CD4-positive, alpha-beta T cell treated with Interleukin-17A for 1 hour (primary cell): Measurements from ENCODE around the gene GOLGA1.
A peak's percentile ranks its signal among the peaks of the same experiment; 100 is the strongest.

Experiments used
- DNase-seq: peaks from one replicate; pipeline ENCODE4 v3.0.0-alpha.2; 2020

GOLGA1 gene

GRCh38 chr9:124880501-124880900, 60.4 kb downstream of the GOLGA1 start:
- no peak for DNase-seq

GRCh38 chr9:124879226-124879625, 61.7 kb downstream of the GOLGA1 start:
- DNase-seq, result no peak

GRCh38 chr9:124878518-124878917, 62.4 kb downstream of the GOLGA1 start:
- DNase-seq, result no peak

- no peak for DNase-seq
Observed at GRCh38 chr9:124878021-124878420, 62.9 kb downstream of the GOLGA1 start.

DNA sequence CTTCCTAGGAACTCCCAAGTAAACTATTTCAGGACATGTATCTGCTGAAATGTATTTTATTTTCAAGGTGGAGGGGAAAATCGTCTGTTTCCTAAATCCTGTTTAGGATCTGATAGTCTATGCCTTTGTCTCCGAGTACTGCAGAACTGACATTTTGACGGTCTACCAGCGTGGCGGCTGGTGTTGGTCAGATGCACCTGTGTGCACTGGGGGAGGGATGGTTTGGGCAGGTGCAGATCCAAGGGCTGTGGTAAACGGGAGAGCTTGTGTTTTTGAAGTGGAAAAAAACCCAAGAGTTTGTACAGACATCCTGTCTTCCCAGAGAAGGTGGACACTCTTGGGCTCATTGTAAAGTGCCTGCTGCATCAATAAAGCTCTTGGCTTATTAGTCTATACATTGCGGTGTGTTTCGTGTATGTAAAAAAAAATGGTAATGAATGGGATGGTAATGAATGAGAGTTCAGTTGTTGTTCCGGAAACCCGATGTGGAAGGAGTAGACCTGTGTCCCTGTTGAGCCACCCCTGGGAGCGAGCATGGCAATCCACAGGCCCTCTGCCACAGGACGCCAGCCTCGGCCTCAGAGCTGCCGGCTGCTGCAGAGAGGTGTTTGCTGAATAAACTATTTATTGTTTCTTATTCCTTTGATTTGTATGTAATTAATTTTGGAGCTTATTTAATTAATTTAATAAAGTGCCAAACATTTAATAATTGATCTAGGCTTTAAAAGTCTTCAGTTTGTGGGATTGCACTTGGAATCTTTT, 63.7 kb downstream of the GOLGA1 start:
- DNase-seq, result no peak

DNA sequence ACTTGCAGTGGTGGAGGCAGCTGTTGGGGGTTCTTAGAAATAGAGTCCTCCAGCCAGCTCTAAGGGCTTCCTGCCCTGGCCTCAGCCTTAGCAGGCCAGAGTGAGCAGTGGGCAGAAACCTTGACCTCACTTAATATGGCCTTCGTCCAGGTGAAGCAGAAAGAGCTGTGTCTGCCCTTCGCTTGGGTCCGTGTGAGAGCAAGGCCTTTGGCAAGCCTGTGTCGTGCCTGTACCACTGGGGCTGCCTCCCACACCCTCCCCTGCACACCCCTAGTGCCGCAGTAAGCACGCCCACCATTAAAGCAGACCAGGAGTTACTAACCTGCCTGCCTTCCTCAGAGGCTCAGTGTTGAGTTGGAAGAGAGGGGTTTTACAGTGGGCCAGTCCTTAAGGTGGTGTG, 65.4 kb downstream of the GOLGA1 start:
- no peak for DNase-seq

GRCh38 chr9:124873664-124874063, 67.2 kb downstream of the GOLGA1 start:
- DNase-seq, result peak; percentile 67

DNA sequence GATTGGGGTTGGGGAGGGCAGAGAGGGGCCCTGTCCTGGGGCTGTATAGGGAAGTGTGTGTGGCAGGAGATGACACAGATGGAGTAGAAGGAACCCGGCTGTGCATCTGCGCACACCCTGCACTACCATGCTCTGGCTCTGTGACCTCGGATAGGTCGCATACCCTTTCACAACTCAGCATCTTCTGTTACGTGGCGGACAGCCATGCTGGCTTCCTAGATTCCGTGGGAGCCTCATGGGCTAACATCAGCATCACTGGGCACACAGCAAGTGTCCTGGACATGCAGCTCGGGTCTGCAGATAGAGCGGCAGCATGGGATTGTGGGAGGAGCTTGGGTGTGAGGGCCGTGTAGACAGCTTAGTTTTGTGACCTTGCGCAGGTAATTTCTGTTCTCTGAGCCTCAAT, 69.7 kb downstream of the GOLGA1 start:
- no peak for DNase-seq

DNA sequence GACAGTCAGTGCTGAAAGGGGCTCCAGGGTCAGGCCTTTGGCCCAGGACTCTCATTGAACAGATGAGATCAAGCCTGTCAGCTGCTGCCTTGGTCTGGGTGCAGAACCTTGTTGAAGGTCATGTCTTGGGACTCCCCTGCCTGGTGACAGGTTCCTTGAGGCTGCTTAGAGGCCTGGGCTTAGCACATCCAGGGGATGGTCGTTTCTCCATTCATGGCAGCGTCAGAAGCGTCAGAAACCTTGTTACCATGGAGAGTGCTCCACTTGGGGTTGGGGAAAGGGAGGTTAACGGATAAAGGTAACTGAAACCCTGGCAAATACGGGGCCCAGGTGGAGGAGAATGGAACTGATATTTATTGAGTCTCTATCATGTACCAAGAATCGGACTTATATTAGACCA, 70.2 kb downstream of the GOLGA1 start:
- DNase-seq, result peak; percentile 20

GRCh38 chr9:124869986-124870560, 70.8 kb downstream of the GOLGA1 start:
- DNase-seq, result peak; percentile 87

- DNase-seq, result no peak
Observed at GRCh38 chr9:124869466-124869985, 71.4 kb downstream of the GOLGA1 start.

DNA sequence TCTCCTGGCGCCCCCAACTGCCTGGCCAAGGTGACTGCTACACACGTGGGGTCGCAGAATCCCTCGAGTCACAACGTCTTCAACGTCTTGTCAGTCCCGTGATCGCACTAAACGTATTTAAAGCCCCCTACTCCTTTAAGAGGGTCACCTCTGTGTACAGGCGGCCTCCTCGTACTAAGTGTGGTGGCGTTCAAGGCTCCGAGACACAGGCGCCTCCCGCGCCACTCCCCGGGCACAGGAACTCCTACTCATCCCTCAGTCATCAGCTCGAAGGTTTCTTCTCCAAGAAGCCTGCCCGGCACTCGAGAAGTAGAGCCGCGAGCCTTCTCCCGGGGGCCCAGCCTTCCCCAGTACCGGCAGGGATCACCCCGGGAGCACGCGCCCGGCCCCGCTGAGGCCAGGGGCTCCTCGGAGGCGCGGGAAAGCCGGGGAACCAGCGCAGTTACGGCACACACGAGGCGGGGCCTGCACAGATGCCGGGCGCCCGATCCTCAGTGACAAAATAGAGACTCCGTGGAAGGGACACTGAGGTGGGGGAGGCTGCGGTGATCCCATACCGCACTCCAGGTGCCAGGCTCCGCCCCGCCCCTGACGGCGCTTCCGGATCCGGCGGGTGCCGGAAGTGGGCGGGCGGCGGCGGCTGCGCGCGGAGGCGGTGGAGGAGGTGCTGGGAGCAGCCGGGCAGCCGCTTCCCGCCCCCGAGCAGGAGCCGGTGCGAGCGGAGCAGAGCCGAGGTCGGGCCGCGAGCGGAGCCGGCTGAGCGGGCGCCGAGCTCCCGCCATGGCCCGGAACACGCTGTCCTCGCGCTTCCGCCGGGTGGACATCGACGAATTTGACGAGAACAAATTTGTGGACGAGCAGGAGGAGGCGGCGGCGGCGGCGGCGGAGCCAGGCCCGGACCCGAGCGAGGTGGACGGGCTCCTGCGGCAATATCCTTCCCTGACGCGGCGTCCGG, 72.1 kb downstream of the GOLGA1 start:
- peak; percentile 92 for DNase-seq

GRCh38 chr9:124863371-124863871, 77.5 kb downstream of the GOLGA1 start:
- no peak for DNase-seq

DNA sequence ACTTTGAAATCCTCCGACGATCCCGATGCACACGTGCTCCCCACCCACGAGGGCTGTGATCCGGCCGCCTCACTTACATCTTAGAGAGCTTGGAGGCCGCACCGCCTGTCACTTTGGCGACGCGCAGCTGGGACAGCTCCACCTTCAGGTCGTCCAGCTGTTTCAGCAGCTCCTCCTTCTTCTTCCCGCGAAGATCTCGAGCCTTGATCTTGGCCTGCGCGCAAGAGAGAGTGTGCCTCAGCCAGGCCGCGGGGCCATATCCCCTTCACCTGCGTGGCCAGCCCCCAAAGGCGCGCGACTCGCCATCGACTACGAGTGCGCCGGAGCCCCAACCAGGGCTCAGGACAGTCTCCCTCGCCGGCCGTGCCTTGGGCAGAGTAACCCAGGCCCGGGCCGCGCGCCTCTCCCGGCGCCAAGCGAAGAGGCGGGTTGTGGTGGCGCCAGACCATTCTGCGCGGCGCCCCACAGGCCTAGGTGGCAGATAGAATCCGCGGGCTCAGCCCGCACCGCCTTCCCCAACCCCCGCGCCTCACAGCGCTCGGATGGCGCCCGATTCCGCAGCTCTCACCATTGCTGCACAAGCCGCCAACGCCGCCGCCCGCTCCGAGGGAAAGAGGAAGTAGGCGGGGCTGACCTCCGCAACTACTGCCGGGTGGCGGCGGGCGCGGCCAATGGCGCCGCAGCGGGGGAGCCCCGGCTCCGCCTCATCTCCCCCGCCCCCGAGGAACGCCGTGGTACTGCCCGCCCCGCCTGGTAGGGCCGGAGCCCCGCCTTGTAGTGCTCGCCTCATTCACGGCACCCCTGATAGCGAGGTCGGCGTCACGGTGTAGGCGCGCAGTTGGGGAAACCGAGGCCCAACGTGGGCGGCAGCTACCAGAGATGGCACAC, 79.3 kb downstream of the GOLGA1 start, which contains the start of the genes ARPC5L and RPL35:
Gene ARPC5L, plus strand, starts transcription at position 789 of the 888 bp plus-strand sequence. CDS start 7,161 bp downstream, outside the sequence.
Gene RPL35, minus strand, starts transcription at position 616 of the 888 bp plus-strand sequence. Its CDS starts 45 bp downstream, at position 571.
- peak; percentile 95 for DNase-seq

DNA sequence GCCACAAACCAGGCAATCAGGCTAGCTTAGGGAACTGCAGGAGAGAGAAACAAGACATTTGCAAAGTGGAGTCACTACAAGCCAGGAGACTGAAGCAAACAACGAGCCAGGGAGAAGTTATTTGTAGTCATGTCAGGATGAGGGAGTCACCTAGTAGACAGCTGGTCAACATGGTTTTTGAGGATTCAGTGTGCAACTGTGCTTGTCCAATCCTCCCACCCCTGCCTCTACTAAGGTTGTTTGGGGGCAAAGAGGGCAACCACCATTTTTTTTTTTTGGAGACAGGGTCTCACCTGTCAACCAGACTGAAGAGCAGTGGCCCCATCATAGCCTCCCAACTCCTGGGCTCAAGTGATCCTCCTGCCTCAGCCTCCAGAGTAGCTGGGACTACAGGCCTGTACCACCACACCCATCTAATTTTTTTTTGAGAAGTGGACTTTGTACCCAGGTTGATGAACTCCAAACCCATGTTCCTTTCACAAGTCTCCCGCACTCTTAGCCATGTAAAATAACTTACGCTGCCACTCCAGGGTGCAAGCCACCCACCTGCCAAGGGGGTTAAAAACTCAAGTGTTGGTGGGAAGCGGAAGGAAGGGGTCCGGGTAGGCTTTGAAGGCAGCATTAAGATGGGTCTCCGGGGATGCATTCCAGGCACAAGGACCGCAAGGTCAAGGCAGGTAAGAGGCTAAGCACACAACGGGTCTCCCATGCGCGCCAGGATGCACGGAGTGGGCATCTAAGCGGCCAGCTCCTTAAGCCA, 80.1 kb downstream of the GOLGA1 start:
- no peak for DNase-seq

- no peak for DNase-seq
Observed at GRCh38 chr9:124859803-124860581, 80.9 kb downstream of the GOLGA1 start.

DNA sequence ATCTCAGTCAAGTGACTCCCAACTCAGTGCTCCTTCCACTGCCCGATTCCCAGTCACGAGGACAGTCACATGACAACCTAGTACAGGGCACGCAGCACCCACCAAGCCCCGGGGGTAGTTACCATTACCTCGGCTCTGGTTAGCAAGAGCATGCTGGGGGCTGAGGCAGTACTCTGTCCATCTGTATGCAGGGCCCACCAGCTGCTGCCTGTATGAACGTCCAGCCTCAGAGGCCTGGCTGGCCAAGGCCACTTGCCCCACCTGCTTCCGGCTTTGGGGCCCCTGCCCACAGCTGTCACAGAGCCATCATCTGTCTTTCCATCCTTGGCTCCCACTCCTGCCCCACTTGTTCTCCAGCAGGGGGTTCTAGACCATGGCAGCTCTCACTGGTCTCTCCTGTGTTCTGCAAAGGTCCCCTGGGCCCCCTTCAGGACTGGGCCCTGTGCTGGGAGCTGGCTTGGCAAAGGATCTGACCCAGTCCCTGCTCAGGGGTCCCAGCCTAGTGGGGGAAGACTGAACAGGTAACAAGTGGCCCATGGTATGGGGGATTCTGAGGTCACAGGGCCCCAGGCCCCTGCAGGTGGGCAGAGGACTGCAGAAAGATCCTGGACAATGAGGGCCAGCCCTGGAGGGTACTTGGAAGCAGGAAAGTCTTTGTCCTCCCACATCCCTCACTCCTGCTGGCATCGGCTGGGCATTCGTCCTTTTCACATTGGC, 82.4 kb downstream of the GOLGA1 start:
- no peak for DNase-seq

GRCh38 chr9:124857533-124858162, 83.2 kb downstream of the GOLGA1 start:
- DNase-seq, result no peak
